ENCODE data around the gene TRMO. TPM values are rescaled to one million over a fixed set of nuclear protein-coding genes. Genes with fewer than 3 reads are reported as not detected.

TRMO gene
- total and polyA plus RNA-seq, 9 of the 15 experiments (the other 6 are each of a cell fraction or from before 2014, with no cell fraction given), result 5.6 to 22.4 (median 16.2) TPM

GRCh38 chr9:97900103-97900737 lies 22.1 kb downstream of the TRMO start:
- FAIRE-seq, result no peak
- BruUV-seq (replicated peaks), result no TSS peak
- no peaks in the 10 kb centered on the region for H3K27me3 ChIP-seq (ENCODE audit: control insufficient read depth in 2 of 2, insufficient read depth in 2 of 2, low read length in 2 of 2)
- H2AFZ ChIP-seq (ENCODE audit: low read depth, low read length), result no peak overlapping the region
- H3K4me2 ChIP-seq (ENCODE audit: insufficient read depth, low read length), result no peak overlapping the region
- CTCF ChIA-PET (ENCODE audit: low intra/inter-chr PET ratio), result interaction anchor here (1.6 kb wide), 1 partner anchor 190 kb away, joined by 9 read pairs; no protein-coding TSS in a partner anchor
- WGBS (ENCODE audit: insufficient coverage, low coverage, missing lambda C conversion rate), result 76% methylated on average over 9 of the region's 9 CpGs
- peaks cover 10% of the 10 kb centered on the region; the same call in 1 of the 3 replicates for H3K36me3 ChIP-seq (ENCODE audit: control insufficient read depth, insufficient read depth, low read length)
- ATAC-seq, result no peak
- POLR2A ChIA-PET, result interaction anchor here (0.6 to 1.1 kb wide), 5 partner anchors 9 to 1221 kb away, joined by 3 to 5 read pairs (median 3); no protein-coding TSS in a partner anchor
- in situ Hi-C loops (cut with MboI), result loop anchor here (25.0 kb wide), 2 partner anchors 362 to 887 kb away; partner anchors contain the start of genes ANKS6 and TBC1D2
- no peaks in the 10 kb centered on the region for H3K9me1 ChIP-seq (ENCODE audit: control insufficient read depth, insufficient read depth, low read length)
- H3K4me1 ChIP-seq (replicated peaks in 1 of 2; ENCODE audit: control insufficient read depth in 2 of 2, insufficient read depth in 2 of 2, low read length in 2 of 2), result no peaks in the 10 kb centered on the region; a peak in 1 of 5 replicates
- H3K27ac ChIP-seq (ENCODE audit: extremely low read depth, low read depth, low read length), result no peak overlapping the region
- TF ChIP-seq MCM3 (IDR thresholded peaks at IDR 0.05) (no peak), ZNF780A (CRISPR knock-in tag; IDR thresholded peaks at IDR 0.05) (no peak), XRCC5 (IDR thresholded peaks at IDR 0.05; ENCODE audit: low read depth, low read length) (no peak), CC2D1A (IDR thresholded peaks at IDR 0.05) (no peak), HMGN3 (IDR thresholded peaks at IDR 0.05; ENCODE audit: borderline replicate concordance, extremely low read depth, insufficient read length, low read depth, low read length) (no peak), RFX7 (CRISPR knock-in tag; IDR thresholded peaks at IDR 0.05) (no peak)
- no peak for DNase-seq (ENCODE audit: extremely low read depth in 1 of 4, low spot score in 3 of 4)
- H3K9me3 ChIP-seq (replicated peaks; ENCODE audit: control insufficient read depth, insufficient read depth, low read depth, low read length), result no peaks in the 10 kb centered on the region
- H3K79me2 ChIP-seq (ENCODE audit: control insufficient read depth, insufficient read depth, low read length), result no peaks in the 10 kb centered on the region
- intact Hi-C loops (cut with micrococcal nuclease), result no loop called here
- H3K9ac ChIP-seq (ENCODE audit: insufficient read depth in 1 of 2, low read depth in 2 of 2, low read length in 2 of 2), result no peak overlapping the region
- H3K4me3 ChIP-seq, result no peak overlapping the region
- no peaks in the 10 kb centered on the region for H4K20me1 ChIP-seq (replicated peaks; ENCODE audit: control insufficient read depth, insufficient read depth, low read length)
